NCI-H1417 (cell line): Measurements from ENCODE around the gene PTPRM.

Experiments used
- DNase-seq, 3 experiments: peaks; one replicate each; lab custom pipeline; 2025; lab: John Stamatoyannopoulos, UW

Gene PTPRM

GRCh38 chr18:8283891-8284585 lies 716.9 kb downstream of the PTPRM start:
- DNase-seq: no peak

DNA sequence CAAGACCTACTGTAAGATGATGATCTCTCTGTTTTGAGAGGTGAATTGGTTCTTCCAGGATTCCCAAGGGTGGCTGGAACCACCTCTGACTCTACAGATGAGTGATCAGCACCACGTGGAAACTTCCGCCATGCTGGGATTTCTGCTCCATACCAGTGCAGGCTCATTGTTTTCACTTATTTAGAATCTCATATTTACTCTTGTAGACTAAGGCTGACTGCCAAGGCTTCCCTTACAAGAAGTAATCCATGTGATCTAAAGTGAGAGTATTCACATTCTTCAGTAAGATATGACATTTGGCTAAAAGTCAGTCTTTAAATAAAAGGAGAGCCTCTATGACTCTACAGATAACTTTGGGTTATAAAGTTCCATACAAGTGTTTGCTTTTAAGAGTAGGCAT lies 719.2 kb downstream of the PTPRM start:
- DNase-seq: no peak

GRCh38 chr18:8287196-8287885 lies 720.2 kb downstream of the PTPRM start:
- DNase-seq: peak in 2 of 3 experiments; percentile 6 to 28

- DNase-seq: peak in 2 of 3 experiments; percentile 18 to 56
Observed at GRCh38 chr18:8288472-8289195, 721.5 kb downstream of the PTPRM start.

- peak; percentile 10 to 55 (median 10) for DNase-seq
Observed at GRCh38 chr18:8290435-8290834, 723.3 kb downstream of the PTPRM start.

GRCh38 chr18:8290913-8291312 lies 723.8 kb downstream of the PTPRM start:
- no peak for DNase-seq

GRCh38 chr18:8293184-8293583 lies 726.1 kb downstream of the PTPRM start:
- DNase-seq: no peak

- DNase-seq: peak in 1 of 3 experiments; percentile 35
Observed at GRCh38 chr18:8296886-8297616, 729.9 kb downstream of the PTPRM start.

DNA sequence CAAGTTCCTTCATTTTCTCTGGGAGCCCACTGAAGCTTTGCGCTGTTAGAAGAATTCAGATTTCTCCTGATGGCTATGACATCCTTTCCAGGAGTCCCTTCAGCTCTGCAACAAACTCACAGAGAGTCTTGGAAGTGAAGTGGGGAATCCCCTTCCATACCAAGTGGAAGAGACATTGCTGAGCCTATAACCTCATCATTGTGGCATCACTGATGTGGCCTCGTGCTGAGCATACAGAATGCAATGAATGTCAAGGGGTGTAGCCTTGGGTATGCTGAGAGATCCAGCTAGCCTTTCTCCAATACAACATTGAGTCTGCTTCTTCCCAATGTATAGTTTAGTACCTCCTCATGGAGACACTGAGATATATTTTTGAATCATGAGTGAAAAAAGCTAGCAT lies 731.1 kb downstream of the PTPRM start:
- no peak for DNase-seq

DNA sequence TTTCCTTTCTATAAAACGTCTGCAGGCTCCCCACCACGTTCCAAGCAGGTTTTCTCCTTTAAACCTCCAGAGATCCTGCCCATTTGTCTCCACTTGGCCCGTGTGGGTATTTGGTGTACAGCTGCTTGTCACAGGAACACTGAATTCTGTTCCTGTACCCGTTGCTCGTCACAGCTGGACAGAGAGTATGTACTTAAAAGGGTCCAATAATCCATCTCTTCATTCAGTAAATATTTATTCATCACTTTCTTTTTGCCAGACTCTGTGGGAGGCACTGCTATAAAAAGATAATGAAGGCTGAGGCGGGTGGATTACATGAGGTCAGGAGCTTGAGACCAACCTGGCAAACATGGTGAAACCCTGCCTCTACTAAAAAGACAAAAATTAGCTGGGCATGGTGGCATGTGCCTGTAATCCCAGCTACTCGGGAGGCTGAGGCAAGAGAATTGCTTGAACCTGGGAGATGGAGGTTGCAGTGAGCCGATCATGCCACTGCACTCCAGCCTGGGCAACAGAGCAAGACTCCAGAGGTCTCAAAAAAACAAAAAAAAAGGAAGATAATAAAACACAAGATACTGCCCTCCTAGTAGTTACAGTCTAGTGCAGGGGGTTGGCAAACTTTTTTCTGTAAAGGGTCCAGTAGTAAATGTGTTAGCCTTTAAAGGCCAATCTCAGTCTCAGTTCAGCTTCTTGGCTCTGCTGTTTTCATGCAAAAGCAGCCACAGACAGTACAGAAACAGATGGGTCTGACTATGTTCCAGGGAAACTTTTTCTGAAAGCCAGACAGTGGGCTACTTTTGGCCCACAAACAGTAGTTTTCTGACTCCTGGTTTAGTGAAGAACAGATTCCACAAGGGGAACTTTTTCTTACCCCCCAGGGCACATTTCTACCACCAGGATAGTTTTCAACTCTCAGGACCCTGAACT lies 732.2 kb downstream of the PTPRM start:
- DNase-seq: peak; percentile 28 to 93 (median 72)

DNA sequence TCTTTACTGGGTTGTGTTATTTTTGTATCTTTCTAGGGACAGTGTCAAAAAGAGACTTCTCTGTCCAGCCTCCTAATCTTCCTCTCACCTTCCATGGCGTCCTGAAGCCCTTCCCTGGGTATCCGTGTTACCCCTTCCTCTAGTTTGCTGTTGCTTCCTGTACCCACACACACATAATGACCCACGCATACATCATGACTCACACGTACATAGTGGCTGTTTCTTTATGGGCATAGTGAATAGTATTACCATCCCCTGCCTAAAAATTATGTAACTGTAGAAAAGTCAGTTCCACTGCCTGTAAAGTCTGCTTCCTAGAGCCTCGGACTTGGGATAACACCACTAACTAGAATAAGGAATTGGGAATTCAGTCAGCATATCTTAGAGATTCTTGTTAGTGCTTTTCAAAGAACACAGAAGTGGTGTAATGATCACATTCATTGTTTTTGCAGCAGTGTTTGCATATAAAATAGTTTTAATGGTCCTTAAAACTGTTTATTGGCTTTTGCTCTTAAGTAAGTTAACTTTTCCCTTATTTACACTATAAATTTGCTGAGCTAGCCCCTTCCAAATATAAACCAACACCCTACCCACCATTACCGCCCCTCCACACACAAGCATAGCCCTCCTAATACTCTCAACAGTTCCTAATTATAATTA lies 733.8 kb downstream of the PTPRM start:
- no peak for DNase-seq

GRCh38 chr18:8301427-8302172 lies 734.5 kb downstream of the PTPRM start:
- DNase-seq: peak; percentile 34 to 74 (median 43)

GRCh38 chr18:8303151-8303755 lies 736.1 kb downstream of the PTPRM start:
- no peak for DNase-seq

DNA sequence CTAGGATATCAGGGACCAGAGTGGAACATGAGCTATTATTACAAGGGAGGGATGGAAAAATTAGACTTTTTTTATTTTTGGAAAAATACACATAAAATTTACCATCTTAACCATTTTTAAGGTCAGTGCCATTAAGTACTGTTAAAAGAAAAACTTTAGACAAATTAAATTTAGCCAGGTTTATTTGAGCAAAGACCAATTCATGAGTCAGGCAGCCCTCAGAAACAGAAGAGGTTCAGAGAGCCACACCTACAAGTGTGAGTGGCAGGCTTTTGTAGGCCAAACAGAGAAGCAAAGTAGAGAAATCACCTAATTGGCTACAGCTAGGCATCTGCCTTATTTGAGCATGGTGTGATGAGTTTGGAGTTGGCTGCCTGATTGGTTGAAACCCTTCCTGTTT lies 740.8 kb downstream of the PTPRM start:
- DNase-seq: no peak

- DNase-seq: no peak
Observed at GRCh38 chr18:8313043-8313442, 745.9 kb downstream of the PTPRM start.

DNA sequence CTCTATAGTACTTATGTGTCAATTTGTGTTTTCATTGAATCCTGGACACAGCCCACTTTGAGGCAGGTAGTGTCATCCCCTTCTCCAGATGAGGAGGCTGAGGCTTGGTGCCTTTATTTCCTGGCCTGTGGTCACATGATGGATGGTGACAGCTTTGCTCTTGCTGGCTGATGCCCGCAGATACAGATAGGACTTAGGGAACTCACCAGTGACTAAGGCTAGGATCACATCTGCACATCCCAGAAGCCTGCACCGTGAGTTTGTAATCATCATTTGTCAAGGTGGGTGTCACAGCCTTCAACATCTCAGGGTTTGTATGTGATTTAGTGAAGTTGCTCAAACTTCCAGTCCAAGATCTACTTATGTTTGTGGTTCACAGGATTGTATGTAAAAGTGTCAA lies 747.0 kb downstream of the PTPRM start:
- DNase-seq: no peak

- DNase-seq: no peak
Observed at GRCh38 chr18:8319798-8320489, 752.8 kb downstream of the PTPRM start.

GRCh38 chr18:8322486-8322885 lies 755.4 kb downstream of the PTPRM start:
- peak in 2 of 3 experiments; percentile 22 to 58 for DNase-seq
